GM12874 (cell line): ENCODE data around the gene PCNX1.

Experiments used
- CTCF ChIP-seq: IDR thresholded peaks from 2 replicates; pipeline ENCODE4 v1.5.1; 2011; ENCODE audit warnings: low read depth, mild to moderate bottlenecking, control low read depth, low read length, moderate library complexity; ENCODE audit not compliant: insufficient read depth

PCNX1 gene

GRCh38 chr14:70879448-70879847 is 27.8 kb upstream of the PCNX1 start:
- TF ChIP-seq CTCF: no peak

- no peak for TF ChIP-seq CTCF
Observed at GRCh38 chr14:70881549-70882177, 25.6 kb upstream of the PCNX1 start.

- TF ChIP-seq CTCF: no peak
Observed at GRCh38 chr14:70882776-70883492, 24.3 kb upstream of the PCNX1 start.

DNA sequence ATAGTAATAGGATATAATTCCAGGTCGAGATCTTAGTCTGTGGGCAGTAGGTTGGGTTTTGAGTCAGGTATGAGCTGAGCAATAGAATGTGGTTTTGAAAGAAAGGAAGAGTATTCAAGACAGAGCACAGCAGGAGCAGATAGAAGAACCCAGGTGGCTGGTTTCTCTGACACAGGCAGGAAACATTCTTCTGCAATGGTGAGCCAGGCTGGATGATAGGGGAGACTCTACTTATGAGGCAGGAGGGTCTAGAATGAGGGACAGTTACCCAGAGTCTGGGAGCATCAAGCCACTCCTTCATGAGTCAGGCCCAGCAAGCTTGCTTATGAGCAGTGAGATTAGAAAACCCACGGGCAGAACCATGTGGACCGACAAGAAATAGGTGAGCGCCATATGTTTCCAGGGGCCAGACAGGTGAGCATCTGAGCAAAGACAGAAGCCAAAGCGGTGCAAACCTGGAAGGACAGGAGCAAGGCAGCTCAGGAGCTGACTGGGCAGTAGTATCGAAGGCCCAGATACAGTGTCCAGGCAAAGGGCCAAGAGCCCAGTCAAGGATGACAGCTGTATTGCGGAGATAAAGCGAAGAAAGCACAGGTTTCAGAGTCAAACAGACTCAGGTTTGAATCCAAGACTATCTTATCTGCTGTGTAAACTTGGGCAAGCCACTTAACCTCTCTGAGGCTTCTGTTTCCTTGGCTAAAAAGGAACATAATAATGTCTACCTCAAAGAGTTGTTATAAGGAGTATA is 22.5 kb upstream of the PCNX1 start:
- no peak for TF ChIP-seq CTCF

DNA sequence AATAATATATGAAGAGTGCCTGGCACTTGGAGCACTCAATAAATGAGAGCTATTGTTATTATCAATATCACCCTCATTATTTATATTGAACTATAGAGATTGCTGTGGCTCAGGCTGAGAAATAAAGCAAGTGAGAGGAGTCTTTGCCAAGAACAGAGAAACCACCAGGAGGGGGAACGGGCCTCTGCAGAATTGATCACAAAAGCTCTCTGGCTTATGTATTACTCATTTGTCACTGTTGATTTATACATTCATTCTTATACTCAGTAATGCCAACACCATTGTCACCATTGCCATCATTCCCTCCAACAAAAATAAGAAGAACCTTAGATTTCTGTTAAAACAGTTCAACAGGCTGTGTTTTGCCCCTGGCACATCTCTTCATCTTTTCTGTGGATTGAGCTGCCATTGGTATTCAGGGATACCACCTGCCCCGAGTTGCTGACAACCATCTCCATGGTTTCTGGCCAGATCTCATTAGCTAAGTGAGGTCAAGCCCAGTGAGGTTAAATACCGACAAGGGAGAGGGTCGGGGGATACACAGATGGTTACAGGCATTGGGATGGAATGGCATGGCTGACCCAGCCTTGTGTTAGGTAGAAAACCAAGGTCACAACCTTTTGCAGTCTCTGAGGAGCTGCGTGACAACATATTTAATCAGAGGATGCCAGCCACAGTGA is 21.8 kb upstream of the PCNX1 start:
- no peak for TF ChIP-seq CTCF

DNA sequence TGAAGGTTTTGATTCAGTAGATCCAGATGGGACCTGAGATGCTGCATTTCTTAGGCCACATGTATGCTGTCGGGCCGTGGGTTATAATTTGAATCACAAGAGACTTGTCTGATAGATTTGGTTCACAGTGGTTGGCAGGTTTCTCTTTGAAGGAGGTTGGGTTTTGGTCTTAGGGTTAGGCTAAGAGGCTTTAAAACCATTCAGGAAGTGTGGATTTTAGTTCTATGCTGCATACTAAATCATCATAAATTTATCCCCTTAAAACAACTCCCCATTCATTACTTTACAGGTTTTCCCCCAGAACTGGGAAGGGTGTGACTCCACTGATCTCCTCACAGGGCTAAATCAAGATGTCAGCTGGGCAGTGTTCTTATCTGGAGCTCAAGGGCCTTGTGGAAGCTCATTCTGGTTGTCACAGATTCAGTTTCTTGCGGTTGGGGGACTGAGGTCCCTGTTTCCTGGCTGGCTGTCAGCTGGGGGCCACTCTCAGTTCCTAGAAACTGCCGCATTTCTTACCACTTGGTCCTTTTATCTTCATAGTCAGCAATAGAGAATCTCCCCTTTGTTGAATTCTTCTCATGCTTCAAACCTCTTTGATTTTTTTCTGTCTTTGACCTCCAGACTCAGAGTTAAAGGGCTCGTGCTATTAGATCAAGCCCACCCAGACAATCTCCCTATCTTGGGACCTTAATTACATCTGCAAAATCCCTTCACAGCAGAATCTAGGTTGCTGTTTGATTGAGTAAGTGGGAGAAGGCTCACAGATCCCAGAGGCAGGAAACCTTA is 20.6 kb upstream of the PCNX1 start:
- no peak for TF ChIP-seq CTCF
